Measurements from ENCODE around the gene NLRP3.
"Not testable (repeated sequence)": the region's sequence is repeated elsewhere in the genome, so short reads cannot be mapped to it uniquely, and the experiment has no call there.

NLRP3 gene

DNA sequence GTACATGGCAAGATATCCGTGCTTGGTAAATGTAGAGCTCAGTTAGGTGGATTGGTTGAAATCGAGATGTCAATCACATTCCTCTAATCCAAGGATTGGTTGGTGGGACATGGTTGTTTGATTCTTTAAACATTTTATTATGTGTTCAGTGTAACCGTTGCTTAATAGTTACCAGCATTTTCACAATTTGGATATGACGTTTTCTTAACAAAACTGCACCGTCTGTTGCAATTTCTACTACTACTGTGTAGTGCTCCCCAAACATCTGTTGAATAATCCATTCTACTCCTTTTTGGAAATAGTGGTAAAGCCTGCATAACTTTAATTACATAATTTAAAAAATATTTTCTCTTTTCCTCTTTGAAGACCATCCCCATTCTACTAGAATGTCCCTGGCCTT is 25.6 kb downstream of the NLRP3 start:
- no peak for DNase-seq

- DNase-seq: no peak
Observed at GRCh38 chr1:247442164-247442563, 26.2 kb downstream of the NLRP3 start.

GRCh38 chr1:247443641-247444040 is 27.7 kb downstream of the NLRP3 start:
- DNase-seq: no peak

DNA sequence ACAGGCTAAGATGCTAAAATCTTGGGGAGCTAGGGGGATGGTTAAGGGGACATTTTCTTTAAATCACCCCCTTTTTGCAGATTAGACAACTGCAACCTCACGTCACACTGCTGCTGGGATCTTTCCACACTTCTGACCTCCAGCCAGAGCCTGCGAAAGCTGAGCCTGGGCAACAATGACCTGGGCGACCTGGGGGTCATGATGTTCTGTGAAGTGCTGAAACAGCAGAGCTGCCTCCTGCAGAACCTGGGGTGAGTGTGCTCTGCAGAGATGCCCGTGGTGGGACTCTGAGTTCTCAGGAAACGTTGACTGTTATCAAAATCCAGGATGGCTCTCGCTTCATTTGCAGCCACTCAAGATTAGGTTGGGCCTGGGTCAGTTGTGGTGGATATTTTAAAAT is 28.6 kb downstream of the NLRP3 start:
- no peak for DNase-seq

GRCh38 chr1:247445526-247446356 is 29.8 kb downstream of the NLRP3 start:
- no peak for DNase-seq

- DNase-seq: no peak
Observed at GRCh38 chr1:247447162-247447909, 31.4 kb downstream of the NLRP3 start.

DNA sequence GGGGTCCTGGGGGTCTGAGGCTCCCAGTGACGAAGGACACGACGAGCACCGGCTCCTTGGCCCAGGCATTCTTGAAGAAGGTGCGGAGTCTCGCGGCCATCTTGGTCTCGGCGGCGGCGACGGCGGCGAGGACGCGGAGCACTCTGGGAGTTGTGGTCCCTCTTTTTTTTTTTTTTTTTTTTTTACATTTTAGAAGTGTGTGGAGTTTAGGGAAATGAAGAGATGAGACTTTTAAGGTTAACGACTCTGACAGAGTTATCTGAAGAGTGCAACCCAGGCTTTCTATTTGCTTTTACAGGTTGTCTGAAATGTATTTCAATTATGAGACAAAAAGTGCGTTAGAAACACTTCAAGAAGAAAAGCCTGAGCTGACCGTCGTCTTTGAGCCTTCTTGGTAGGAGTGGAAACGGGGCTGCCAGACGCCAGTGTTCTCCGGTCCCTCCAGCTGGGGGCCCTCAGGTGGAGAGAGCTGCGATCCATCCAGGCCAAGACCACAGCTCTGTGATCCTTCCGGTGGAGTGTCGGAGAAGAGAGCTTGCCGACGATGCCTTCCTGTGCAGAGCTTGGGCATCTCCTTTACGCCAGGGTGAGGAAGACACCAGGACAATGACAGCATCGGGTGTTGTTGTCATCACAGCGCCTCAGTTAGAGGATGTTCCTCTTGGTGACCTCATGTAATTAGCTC is 32.3 kb downstream of the NLRP3 start:
- peak; percentile 17 for DNase-seq

- DNase-seq: no peak
Observed at GRCh38 chr1:247451388-247452010, 35.5 kb downstream of the NLRP3 start.

DNA sequence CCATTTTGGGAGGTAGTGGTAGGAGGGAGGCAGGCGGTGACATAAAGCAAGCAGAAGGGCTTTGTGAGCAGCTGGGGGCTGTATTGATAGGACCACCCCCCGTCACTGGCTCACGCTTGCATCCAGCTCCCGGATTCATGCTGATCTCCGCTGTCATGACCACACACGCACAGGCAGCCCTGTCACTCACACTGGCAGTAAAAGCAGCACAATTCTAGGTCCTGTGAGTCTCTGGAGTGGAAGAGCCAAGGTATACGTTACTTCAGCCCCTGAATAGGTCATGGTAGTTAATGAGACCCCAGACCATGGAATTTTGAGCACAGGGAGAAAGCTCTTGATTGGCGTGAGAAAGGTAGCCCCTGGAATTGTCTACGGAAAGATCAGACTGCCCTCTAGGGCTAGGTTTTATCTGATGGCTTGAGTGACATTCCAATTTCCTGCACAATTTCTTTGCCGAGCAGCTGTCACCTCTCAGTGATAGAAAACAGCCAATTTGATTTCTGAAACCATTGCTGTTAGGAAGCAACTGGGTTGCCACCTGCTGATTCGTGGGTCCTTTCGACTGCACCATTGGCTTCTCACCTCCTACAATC is 36.6 kb downstream of the NLRP3 start:
- DNase-seq: no peak

DNA sequence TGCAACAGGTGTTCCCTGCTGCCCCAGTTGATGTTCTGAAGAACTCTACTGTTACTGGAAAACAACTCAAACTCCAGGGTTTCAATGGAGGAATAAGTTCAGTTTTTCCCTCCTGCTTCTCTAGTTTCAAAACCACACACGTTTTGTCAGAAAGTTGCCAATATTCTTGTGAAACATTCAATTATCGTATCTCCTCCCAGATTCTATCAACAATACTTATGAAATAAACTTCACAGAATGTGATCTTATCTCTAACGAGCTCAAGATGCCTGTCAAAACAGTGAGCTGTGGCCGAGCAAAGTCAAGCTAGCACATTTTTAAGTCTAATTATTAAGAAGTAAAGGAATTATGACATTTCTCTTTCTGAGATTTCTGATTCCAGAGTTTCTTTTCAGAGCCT is 37.3 kb downstream of the NLRP3 start:
- no peak for DNase-seq

DNA sequence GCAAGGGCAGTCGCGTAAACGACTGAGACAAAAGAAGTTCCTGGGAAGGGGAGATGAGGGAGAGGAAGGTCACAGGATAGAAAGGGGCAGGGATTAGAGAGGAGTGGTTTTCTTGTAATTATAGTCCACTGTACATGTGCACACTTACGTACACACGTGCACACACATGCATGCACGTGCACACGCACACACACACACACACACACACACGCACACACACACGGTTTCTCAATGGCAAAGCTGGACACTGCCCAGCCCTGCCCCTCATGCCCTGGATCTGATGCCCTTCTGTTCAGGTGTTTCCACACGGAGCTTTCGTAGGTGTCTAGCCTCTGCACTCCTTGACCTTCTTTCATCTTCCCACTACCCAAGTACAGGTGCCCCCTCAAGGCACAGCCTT is 38.0 kb downstream of the NLRP3 start:
- no peak for DNase-seq

DNA sequence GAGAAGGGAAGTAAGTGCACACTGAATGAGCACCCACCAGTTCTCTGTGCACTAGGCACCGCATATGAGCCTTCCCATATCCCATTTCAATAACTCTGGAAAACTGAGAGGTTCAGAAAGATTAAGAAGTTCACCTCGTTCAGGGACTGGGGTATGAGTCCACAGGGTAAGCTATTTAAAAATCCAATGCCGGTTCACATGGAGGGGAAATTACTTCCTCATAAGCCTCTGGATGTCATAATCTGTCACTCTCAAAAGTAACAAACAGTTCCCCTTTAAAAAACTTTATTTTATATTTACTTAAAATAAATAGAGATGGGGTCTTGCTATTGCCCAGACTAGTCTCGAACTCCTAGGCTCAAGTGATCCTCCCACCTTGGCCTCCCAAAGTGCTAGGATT is 40.0 kb downstream of the NLRP3 start:
- no peak for DNase-seq

- no peak for DNase-seq
Observed at GRCh38 chr1:247456914-247457639, 41.1 kb downstream of the NLRP3 start.

DNA sequence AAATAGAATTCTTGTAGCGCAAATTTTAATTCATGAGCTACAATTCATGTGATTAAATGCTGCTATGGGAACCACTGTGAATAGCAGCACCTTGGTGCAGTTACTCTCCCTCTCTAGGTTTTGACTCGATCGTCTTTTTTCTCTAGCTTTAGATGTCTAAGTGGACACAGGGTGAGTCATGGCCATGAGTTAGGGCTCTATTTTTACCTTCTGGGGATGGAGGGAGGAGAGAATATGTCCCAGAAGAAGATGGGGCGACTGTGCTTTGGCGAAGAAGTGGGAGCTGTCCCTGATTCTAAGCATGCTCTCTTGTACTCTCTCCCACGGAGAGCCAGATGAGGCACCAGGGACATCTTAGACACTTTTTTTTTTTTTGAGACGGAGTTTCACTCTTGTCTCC is 43.5 kb downstream of the NLRP3 start:
- DNase-seq: no peak

GRCh38 chr1:247465796-247466195 is 49.8 kb downstream of the NLRP3 start:
- DNase-seq: no peak

DNA sequence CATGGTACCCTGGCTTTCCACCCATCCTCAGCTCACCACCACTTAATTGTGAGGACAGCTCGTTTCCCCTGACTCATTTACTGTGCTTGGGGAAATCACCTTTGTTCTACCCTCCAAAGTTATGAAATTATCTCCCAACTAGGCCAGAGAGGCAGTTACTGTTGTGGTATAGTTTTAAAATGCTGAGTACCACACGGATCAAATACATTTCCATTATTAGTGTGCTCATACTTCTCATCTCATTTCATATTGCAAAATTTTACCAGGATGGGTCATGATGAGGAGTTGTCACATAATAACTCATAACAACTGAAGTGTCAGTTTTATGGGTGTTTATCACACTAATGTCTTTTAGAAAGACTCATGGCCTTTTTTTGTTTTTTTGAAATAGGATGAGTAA is 51.2 kb downstream of the NLRP3 start:
- no peak for DNase-seq

DNA sequence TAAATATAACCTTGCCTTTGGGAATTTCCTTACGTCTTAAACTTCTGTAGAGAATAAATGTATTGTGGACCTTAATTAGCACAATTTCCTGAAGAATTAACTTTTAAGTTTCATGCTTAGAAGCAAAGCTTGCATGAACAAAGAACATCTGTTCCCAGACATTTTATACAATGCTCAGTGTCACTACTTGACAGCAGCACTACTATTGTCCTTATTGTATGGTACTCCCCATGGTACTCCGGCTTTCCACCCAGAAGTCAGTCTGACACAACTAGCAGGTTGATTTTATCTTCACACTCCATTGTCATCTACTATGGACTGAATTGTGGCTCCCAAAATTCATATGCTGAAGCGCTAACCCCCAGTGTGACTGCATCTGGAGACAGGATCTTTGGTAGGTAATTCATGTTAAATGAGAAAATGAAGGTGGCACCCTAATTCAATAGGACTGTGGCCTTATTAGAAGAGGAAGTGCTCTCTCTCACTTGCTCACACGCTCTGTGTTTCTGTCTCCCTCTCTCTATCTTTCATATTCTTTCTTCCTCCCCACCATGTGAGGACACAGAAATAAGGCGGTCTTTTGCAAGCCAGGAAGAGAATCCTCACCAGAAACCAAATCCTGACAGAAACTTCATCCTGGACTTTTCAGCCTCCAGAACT is 52.6 kb downstream of the NLRP3 start:
- DNase-seq: no peak

GRCh38 chr1:247469141-247469535 is 53.2 kb downstream of the NLRP3 start:
- no peak for DNase-seq

DNA sequence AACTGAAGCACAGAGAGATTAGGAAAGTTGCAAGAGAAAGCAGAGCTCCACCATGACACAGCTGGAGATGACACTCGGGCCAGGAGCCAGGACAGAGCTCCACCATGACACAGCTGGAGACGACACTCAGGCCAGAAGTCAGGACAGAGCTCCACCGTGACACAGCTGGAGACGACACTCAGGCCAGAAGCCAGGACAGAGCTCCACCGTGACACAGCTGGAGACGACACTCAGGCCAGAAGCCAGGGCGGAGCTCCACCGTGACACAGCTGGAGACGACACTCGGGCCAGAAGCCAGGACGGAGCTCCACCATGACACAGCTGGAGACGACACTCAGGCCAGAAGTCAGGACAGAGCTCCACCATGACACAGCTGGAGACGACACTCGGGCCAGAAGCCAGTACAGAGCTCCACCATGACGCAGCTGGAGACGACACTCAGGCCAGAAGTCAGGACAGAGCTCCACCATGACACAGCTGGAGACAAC is 55.0 kb downstream of the NLRP3 start:
- not testable (repeated sequence) for DNase-seq

GRCh38 chr1:247471445-247472016 is 55.6 kb downstream of the NLRP3 start:
- DNase-seq: no peak

DNA sequence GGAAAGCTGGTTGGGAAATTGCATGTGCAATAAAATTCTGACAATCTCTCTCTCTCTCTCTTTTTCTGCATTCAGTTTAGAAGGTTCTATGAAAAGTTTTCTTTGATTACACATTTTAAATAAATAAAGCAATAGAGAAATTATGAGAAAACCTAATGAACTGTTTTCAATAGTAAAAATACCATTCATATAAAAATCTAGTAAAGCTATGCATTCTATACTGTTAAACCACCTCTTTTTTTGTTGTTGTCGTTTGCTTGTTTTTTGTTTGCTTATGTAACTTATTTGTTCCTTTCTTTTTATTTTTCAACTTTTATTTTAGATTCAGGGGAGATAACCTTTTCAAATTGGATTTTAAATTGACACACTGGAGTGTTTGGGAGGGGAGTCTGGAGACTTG is 56.1 kb downstream of the NLRP3 start:
- DNase-seq: no peak

All from NCI-H774 (cell line).